ENCODE measurements around the gene MAT2B.

MAT2B gene

DNA sequence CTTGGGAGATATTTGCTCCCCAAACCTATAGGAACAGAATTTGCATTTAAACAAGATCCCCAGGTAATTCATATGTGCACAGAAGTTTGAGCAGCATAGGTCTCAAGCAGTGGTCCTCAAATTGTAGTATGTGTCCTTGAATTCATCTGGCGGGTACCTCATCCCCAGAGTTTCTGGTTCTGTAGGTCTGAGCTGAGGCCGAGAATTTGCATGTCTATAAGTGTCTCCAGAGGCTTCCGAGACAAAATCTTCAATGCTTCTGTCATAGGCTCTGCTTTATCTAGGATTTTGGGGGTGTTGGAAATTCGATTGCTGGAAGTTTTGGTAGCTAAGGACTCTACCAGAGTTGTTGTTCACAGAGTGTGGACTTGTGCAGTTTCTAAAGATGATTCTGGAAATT lies 38.6 kb downstream of the MAT2B start:
- DNase-seq (ENCODE audit: low read depth in 1 of 2, low spot score in 1 of 2) = no peak
- Histone ChIP-seq H3K27me3 (ENCODE audit: insufficient read depth, poor library complexity, severe bottlenecking) (no peaks in the 10 kb centered on the region), H3K4me3 (replicated peaks; ENCODE audit: insufficient read depth, low read length) (no peak overlapping the region), H3K27ac (replicated peaks) (no peak overlapping the region)
- TF ChIP-seq POLR2AphosphoS5 (IDR thresholded peaks at IDR 0.05; ENCODE audit: low read depth) = no peak
- TF ChIP-seq, protein P1, sequence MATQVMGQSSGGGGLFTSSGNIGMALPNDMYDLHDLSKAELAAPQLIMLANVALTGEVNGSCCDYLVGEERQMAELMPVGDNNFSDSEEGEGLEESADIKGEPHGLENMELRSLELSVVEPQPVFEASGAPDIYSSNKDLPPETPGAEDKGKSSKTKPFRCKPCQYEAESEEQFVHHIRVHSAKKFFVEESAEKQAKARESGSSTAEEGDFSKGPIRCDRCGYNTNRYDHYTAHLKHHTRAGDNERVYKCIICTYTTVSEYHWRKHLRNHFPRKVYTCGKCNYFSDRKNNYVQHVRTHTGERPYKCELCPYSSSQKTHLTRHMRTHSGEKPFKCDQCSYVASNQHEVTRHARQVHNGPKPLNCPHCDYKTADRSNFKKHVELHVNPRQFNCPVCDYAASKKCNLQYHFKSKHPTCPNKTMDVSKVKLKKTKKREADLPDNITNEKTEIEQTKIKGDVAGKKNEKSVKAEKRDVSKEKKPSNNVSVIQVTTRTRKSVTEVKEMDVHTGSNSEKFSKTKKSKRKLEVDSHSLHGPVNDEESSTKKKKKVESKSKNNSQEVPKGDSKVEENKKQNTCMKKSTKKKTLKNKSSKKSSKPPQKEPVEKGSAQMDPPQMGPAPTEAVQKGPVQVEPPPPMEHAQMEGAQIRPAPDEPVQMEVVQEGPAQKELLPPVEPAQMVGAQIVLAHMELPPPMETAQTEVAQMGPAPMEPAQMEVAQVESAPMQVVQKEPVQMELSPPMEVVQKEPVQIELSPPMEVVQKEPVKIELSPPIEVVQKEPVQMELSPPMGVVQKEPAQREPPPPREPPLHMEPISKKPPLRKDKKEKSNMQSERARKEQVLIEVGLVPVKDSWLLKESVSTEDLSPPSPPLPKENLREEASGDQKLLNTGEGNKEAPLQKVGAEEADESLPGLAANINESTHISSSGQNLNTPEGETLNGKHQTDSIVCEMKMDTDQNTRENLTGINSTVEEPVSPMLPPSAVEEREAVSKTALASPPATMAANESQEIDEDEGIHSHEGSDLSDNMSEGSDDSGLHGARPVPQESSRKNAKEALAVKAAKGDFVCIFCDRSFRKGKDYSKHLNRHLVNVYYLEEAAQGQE (IDR thresholded peaks at IDR 0.05; ENCODE audit: insufficient replicate concordance, low read depth) = no peak

DNA sequence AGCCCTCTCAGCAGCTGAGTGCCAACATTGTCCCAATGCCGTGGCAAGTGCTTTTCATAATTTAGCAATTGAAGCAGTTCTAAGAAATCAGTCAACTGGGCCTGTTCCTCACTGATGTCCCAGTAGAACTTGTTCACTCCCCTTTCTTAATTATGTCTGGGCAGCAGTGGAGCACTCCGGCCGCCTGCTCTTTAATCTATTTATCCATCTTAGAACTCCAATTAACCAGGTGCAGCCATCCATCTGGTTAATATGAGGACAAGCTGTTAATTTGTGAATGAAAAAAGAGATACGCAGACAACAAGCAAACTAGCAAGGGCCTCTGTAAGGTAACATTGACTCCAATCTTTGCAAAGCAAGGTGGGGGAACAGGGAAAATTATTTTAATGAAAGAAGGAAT lies 39.4 kb downstream of the MAT2B start:
- H3K27me3 ChIP-seq (ENCODE audit: insufficient read depth, poor library complexity, severe bottlenecking) = no peaks in the 10 kb centered on the region
- TF ChIP-seq GABPA (IDR thresholded peaks at IDR 0.05; ENCODE audit: low read depth) = no peak
- TF ChIP-seq, protein P2, sequence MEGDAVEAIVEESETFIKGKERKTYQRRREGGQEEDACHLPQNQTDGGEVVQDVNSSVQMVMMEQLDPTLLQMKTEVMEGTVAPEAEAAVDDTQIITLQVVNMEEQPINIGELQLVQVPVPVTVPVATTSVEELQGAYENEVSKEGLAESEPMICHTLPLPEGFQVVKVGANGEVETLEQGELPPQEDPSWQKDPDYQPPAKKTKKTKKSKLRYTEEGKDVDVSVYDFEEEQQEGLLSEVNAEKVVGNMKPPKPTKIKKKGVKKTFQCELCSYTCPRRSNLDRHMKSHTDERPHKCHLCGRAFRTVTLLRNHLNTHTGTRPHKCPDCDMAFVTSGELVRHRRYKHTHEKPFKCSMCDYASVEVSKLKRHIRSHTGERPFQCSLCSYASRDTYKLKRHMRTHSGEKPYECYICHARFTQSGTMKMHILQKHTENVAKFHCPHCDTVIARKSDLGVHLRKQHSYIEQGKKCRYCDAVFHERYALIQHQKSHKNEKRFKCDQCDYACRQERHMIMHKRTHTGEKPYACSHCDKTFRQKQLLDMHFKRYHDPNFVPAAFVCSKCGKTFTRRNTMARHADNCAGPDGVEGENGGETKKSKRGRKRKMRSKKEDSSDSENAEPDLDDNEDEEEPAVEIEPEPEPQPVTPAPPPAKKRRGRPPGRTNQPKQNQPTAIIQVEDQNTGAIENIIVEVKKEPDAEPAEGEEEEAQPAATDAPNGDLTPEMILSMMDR (IDR thresholded peaks at IDR 0.05; ENCODE audit: insufficient read depth, low read length) = no peak
- TF ChIP-seq SPI1 (IDR thresholded peaks at IDR 0.05; ENCODE audit: borderline replicate concordance, low read depth) = no peak
- no peak for TF ChIP-seq POLR2AphosphoS5 (IDR thresholded peaks at IDR 0.05; ENCODE audit: low read depth)
- TF ChIP-seq, protein P1 (IDR thresholded peaks at IDR 0.05; ENCODE audit: insufficient replicate concordance, low read depth) = no peak
- H3K4me3 ChIP-seq (replicated peaks; ENCODE audit: insufficient read depth, low read length) = no peak overlapping the region
- no peak for DNase-seq (ENCODE audit: low read depth in 1 of 2, low spot score in 1 of 2)
- no peak overlapping the region for H3K27ac ChIP-seq (replicated peaks)

DNA sequence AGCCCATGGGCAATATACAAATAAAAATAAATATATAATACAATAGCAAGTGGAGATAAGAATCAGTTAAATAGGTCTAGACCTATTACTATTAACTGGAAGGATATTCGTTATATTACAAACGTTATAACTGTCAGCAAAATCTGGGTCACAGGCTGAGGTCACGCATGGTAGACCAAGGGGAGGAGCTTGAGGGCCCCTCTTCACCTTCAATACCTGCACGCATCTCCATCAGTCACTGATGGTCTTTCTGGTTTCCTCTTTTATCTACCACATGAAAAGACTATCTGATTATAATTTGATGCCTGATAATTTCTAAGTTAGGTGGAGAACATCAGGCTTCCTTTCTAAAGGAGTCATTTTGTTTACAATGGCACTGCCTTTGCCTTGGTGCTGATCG lies 43.2 kb downstream of the MAT2B start:
- TF ChIP-seq SPI1 (IDR thresholded peaks at IDR 0.05; ENCODE audit: borderline replicate concordance, low read depth) (no peak), POLR2AphosphoS5 (IDR thresholded peaks at IDR 0.05; ENCODE audit: low read depth) (no peak), GABPA (IDR thresholded peaks at IDR 0.05; ENCODE audit: low read depth) (no peak)
- TF ChIP-seq, protein P2 (IDR thresholded peaks at IDR 0.05; ENCODE audit: insufficient read depth, low read length) = no peak
- TF ChIP-seq, protein P1 (IDR thresholded peaks at IDR 0.05; ENCODE audit: insufficient replicate concordance, low read depth) = no peak
- Histone ChIP-seq H3K27ac (replicated peaks) (no peak overlapping the region), H3K4me3 (replicated peaks; ENCODE audit: insufficient read depth, low read length) (no peak overlapping the region), H3K27me3 (ENCODE audit: insufficient read depth, poor library complexity, severe bottlenecking) (peaks cover 3% of the 10 kb centered on the region)
- no peak for DNase-seq (ENCODE audit: low read depth in 1 of 2, low spot score in 1 of 2)

DNA sequence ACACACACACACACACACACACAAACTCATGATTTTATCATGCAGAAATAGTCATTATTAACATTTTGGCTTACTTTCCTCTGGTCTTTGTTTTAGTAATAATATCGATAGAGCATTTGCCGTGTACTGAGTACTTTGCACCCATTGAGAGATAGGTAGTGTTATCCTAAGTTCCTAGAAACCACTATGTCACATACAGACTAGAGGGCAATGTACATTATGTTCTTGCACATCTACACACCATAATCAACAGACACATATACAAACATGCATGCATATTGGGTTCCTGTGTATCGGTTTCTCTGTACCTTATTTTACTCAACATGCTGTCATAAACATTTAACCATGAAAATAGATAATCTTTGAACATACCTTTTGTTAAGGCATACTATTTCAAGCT lies 45.7 kb downstream of the MAT2B start:
- Histone ChIP-seq H3K27me3 (ENCODE audit: insufficient read depth, poor library complexity, severe bottlenecking) (peaks cover 3% of the 10 kb centered on the region), H3K4me3 (replicated peaks; ENCODE audit: insufficient read depth, low read length) (no peak overlapping the region), H3K27ac (replicated peaks) (no peak overlapping the region)
- no peak for DNase-seq (ENCODE audit: low read depth in 1 of 2, low spot score in 1 of 2)
- TF ChIP-seq, protein P1 (IDR thresholded peaks at IDR 0.05; ENCODE audit: insufficient replicate concordance, low read depth) = no peak
- TF ChIP-seq SPI1 (IDR thresholded peaks at IDR 0.05; ENCODE audit: borderline replicate concordance, low read depth) (no peak), GABPA (IDR thresholded peaks at IDR 0.05; ENCODE audit: low read depth) (no peak), POLR2AphosphoS5 (IDR thresholded peaks at IDR 0.05; ENCODE audit: low read depth) (no peak)
- TF ChIP-seq, protein P2 (IDR thresholded peaks at IDR 0.05; ENCODE audit: insufficient read depth, low read length) = no peak

All from HL-60 (cell line).